Urothelium cell line (cell line): Measurements from ENCODE around the gene SEMA7A.
"Not testable (repeated sequence)": the region's sequence is repeated elsewhere in the genome, so short reads cannot be mapped to it uniquely, and the experiment has no call there.

Experiments used
- DNase-seq: peaks from one replicate; pipeline ENCODE4 v3.0.0; 2011; ENCODE audit warnings: low spot score, mixed read lengths
- FAIRE-seq: peaks from 2 replicates; lab custom pipeline; 2011; peaks lifted over from hg19 to GRCh38; lab: Jason Lieb, UNC

Gene SEMA7A

GRCh38 chr15:74377831-74378766, 55.7 kb downstream of the SEMA7A start:
- no peak for DNase-seq
- FAIRE-seq, result no peak

- FAIRE-seq, result no peak
- DNase-seq, result no peak
These were observed 56.8 kb downstream of the SEMA7A start for GRCh38 chr15:74376825-74377581.

GRCh38 chr15:74376226-74376625, 57.5 kb downstream of the SEMA7A start:
- DNase-seq (no peak), FAIRE-seq (no peak)

- FAIRE-seq, result no peak
These were observed 58.5 kb downstream of the SEMA7A start for GRCh38 chr15:74375303-74375693.

GRCh38 chr15:74374648-74375302, 59.0 kb downstream of the SEMA7A start:
- no peak for FAIRE-seq
- no peak for DNase-seq

More at GRCh38 chr15:74375303-74375693, 58.5 kb downstream of the SEMA7A start:
- peak; percentile 66 for DNase-seq

GRCh38 chr15:74373731-74374647, 59.8 kb downstream of the SEMA7A start:
- DNase-seq, result peak; percentile 95
- no peak for FAIRE-seq

- DNase-seq, result no peak
- no peak for FAIRE-seq
These were observed 60.6 kb downstream of the SEMA7A start for GRCh38 chr15:74373056-74373650.

- DNase-seq, result no peak
- FAIRE-seq, result no peak
These were observed 63.3 kb downstream of the SEMA7A start for GRCh38 chr15:74370471-74370870.

GRCh38 chr15:74369756-74370155, 64.0 kb downstream of the SEMA7A start:
- no peak for FAIRE-seq
- no peak for DNase-seq

GRCh38 chr15:74369084-74369745, 64.5 kb downstream of the SEMA7A start:
- FAIRE-seq, result no peak
- no peak for DNase-seq

GRCh38 chr15:74368121-74368520, 65.6 kb downstream of the SEMA7A start:
- DNase-seq (no peak), FAIRE-seq (no peak)

- no peak for FAIRE-seq
These were observed 66.4 kb downstream of the SEMA7A start, which contains the start of gene CYP11A1 for GRCh38 chr15:74367296-74367854. Gene CYP11A1, minus strand, starts transcription at chr15:74367646. Its CDS starts 61 bp downstream, at chr15:74367585.

GRCh38 chr15:74365598-74366445, 67.9 kb downstream of the SEMA7A start:
- peak; percentile 44 for DNase-seq
- no peak for FAIRE-seq

More at GRCh38 chr15:74367296-74367854, 66.4 kb downstream of the SEMA7A start, which contains the start of gene CYP11A1:
- DNase-seq, result no peak

- no peak for DNase-seq
- FAIRE-seq, result no peak
These were observed 68.7 kb downstream of the SEMA7A start for GRCh38 chr15:74364936-74365597.

GRCh38 chr15:74362482-74362881, 71.3 kb downstream of the SEMA7A start:
- DNase-seq (no peak), FAIRE-seq (no peak)

- not testable (repeated sequence) for FAIRE-seq
These were observed 72.9 kb downstream of the SEMA7A start for GRCh38 chr15:74360855-74361254.

GRCh38 chr15:74359376-74359775, 74.4 kb downstream of the SEMA7A start:
- FAIRE-seq, DNase-seq: not testable (repeated sequence)

More at GRCh38 chr15:74360855-74361254, 72.9 kb downstream of the SEMA7A start:
- DNase-seq, result not testable (repeated sequence)
